Activated CD8-positive, alpha-beta T cell treated with anti-CD3 and anti-CD28 coated beads, Interleukin-2, amount 10 ng/mL, durations not matched to agents 7 days and 5 days (primary cell): ENCODE results near the gene ABCD1. TPM values are rescaled to one million over a fixed set of nuclear protein-coding genes. Genes with fewer than 3 reads are reported as not detected.

Source experiments
- ATAC-seq: fragments of 150-1000 bp; cut with Tn5 transposase; one replicate; pipeline ENCODE4 v1.10.0; 2021; ENCODE audit warnings: moderate library complexity
- CTCF ChIA-PET: fragments of 350-600 bp; sonication (Branson Sonifier 250); formaldehyde crosslinking; loops from one replicate; lab custom pipeline; 2021; ENCODE audit warnings: antibody characterized with exemption; lab: Charles Lee
- POLR2A ChIA-PET: fragments of 350-600 bp; sonication (Branson Sonifier 250); formaldehyde crosslinking; loops from one replicate; lab custom pipeline; 2021; ENCODE audit warnings: antibody characterized with exemption; lab: Charles Lee
- DNase-seq: peaks from one replicate; pipeline ENCODE4 v3.0.0-alpha.2; 2020
- H3K27ac Mint-ChIP-seq: one replicate; pipeline ENCODE4 v1.8.0; 2021; ENCODE audit warnings: mild to moderate bottlenecking, mixed read lengths
- H3K27me3 Mint-ChIP-seq: one replicate; pipeline ENCODE4 v1.8.0; 2021; ENCODE audit warnings: low read depth, mixed read lengths
- H3K36me3 Mint-ChIP-seq: one replicate; pipeline ENCODE4 v1.8.0; 2021; ENCODE audit warnings: low read depth, mixed read lengths
- H3K4me1 Mint-ChIP-seq: one replicate; pipeline ENCODE4 v1.8.0; 2021; ENCODE audit warnings: low read depth, mixed read lengths
- H3K4me3 Mint-ChIP-seq: one replicate; pipeline ENCODE4 v1.8.0; 2021; ENCODE audit warnings: mild to moderate bottlenecking, mixed read lengths
- H3K9me3 Mint-ChIP-seq: one replicate; pipeline ENCODE4 v1.8.0; 2022; ENCODE audit warnings: mixed read lengths; ENCODE audit not compliant: insufficient read depth
- total RNA-seq, 2 experiments: library from RNA; stranded (reverse); gene quantifications; one replicate each; pipeline ENCODE4 v1.2.3, GENCODE V29; 2021

ABCD1 gene
- total RNA-seq, 2 experiments from 2014 or later, result 14.6 to 15.9 TPM

- Mint-ChIP-seq H3K36me3 (peaks cover 8% of the 10 kb centered on the region), H3K27ac (no peak overlapping the region), H3K9me3 (no peaks in the 10 kb centered on the region), H3K27me3 (peaks cover 6% of the 10 kb centered on the region), H3K4me3 (no peak overlapping the region), H3K4me1 (peaks cover 7% of the 10 kb centered on the region)
- CTCF ChIA-PET, result interaction anchor here (1.3 kb wide), 1 partner anchor 20 kb away, joined by 3 read pairs; the partner anchor contains the start of gene PLXNB3
- DNase-seq, result no peak
- POLR2A ChIA-PET, result no interaction called here
- ATAC-seq, result no peak
Measured at GRCh38 chrX:153783378-153784013, 58.8 kb downstream of the ABCD1 start.

DNA sequence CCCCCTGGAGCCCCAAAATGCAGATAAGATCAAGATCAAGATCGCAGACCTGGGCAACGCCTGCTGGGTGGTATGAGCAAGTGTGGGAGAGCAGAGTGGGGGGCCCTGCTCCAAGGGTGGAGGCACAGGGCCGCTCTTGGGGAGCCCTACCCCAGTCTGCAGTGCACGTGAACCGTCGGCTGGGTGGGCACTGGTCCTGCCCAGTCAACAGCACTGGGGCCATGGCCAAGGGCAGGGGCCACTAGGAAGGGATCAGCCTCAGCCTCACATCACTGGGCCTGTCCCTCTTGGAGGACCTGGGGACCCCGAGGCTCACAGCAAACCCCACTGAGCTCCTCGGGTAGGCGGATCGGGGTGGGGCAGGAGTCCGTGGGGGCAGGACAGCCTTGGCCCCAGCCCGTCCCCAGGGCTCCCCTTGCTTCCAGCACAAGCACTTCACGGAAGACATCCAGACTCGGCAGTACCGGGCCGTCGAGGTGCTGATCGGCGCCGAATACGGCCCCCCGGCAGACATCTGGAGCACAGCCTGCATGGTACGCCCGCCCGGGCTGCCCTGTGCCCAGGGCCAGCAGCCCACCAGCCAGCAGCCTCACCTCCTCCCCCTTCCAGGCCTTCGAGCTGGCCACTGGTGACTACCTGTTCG is 59.8 kb downstream of the ABCD1 start:
- DNase-seq, result no peak
- H3K4me1 Mint-ChIP-seq, result peaks cover 7% of the 10 kb centered on the region
- no peak for ATAC-seq
- ChIA-PET POLR2A (interaction anchor here (0.7 kb wide), 1 partner anchor 160 kb away, joined by 3 read pairs; the partner anchor contains the start of gene RENBP), CTCF (no interaction called here)
- H3K36me3 Mint-ChIP-seq, result peaks cover 11% of the 10 kb centered on the region
- no peak overlapping the region for H3K27ac Mint-ChIP-seq
- no peaks in the 10 kb centered on the region for H3K9me3 Mint-ChIP-seq
- H3K4me3 Mint-ChIP-seq, result no peak overlapping the region
- H3K27me3 Mint-ChIP-seq, result peaks cover 6% of the 10 kb centered on the region

DNA sequence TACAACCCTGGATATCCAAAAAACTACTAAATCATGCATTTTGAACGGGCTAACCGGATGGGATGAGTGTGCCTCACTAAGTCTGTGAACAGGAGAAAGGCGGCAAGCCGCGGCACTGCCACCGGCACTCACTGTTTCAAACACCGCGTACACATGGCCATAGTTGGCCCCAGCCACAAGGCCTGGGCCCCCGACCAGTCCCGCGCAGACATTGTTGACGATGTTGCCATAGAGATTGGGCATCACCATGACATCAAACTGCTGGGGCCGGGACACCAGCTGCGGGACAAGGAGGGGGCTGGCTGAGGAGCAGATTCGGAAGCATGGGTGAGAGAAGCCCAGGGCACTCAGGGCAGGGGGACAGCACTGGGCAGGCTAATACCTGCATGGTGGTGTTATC is 62.0 kb downstream of the ABCD1 start:
- Mint-ChIP-seq H3K4me1 (no peaks in the 10 kb centered on the region), H3K9me3 (no peaks in the 10 kb centered on the region), H3K4me3 (no peak overlapping the region), H3K27ac (no peak overlapping the region), H3K36me3 (peaks cover 13% of the 10 kb centered on the region), H3K27me3 (no peaks in the 10 kb centered on the region)
- no peak for DNase-seq
- ATAC-seq, result no peak
- ChIA-PET POLR2A (no interaction called here), CTCF (no interaction called here)

GRCh38 chrX:153789654-153790053 is 65.0 kb downstream of the ABCD1 start:
- DNase-seq, result no peak
- Mint-ChIP-seq H3K36me3 (peaks cover 21% of the 10 kb centered on the region), H3K27me3 (no peaks in the 10 kb centered on the region), H3K27ac (no peak overlapping the region), H3K9me3 (no peaks in the 10 kb centered on the region), H3K4me3 (no peak overlapping the region), H3K4me1 (peaks cover 7% of the 10 kb centered on the region)
- no peak for ATAC-seq
- ChIA-PET POLR2A (no interaction called here), CTCF (no interaction called here)

DNA sequence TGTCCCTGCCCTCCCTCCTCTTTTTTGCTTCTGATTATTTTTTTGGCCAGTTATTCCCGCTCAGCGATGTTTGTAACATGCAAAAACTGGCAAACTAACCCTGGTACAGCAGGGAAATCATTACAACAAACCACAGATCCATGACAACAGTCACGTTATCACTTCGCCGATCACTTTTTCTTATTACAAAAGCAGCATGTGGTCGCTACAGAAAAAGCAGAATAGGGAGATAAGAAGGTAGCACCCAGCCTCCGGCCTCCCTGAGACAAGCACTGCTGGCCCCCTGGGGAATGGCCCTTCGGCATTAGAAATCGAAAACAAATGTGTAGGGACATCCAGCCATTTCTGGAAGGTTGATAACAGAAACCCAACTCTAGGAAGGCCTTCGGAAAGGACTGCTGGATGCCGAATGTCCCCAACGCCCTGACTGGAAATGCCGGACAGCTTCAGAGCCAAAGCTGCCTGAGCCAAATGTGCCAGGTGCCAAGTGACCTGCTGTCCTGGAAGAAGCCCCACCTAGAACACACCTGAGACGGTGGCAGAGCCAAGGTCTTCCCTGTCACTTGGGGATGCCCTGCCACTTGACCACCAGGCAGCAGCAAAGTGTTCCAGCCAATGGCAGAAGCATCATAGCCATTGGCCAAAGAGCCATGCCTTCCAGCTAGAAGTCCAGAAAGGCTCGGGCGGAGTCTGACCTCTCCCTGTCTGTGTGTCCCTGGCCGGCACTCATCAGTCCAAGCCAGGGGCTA is 66.6 kb downstream of the ABCD1 start:
- H3K9me3 Mint-ChIP-seq, result no peaks in the 10 kb centered on the region
- no peaks in the 10 kb centered on the region for H3K27me3 Mint-ChIP-seq
- H3K4me3 Mint-ChIP-seq, result no peak overlapping the region
- no peak for ATAC-seq
- CTCF ChIA-PET, result no interaction called here
- H3K27ac Mint-ChIP-seq, result no peak overlapping the region
- POLR2A ChIA-PET, result no interaction called here
- peaks cover 24% of the 10 kb centered on the region for H3K36me3 Mint-ChIP-seq
- H3K4me1 Mint-ChIP-seq, result peaks cover 13% of the 10 kb centered on the region
- no peak for DNase-seq

DNA sequence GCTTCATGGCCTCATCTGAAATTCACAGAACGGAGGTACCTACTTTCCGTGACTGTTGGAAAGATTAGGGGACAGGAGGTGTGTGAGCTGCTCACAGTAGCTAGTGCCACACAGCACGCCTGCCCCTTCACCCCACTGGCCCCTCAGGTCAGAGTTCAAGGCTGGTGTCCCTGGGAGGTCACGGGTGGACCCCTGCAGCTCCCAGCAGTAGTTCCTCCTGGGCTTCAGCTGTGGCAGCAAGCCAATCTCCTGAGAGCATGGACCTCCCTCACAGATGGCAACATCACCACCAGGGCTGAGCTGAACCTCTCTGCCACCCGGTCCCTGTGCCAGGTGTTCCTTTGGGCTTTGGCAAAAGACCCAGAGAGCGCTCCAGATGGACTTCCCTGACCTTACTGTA is 67.7 kb downstream of the ABCD1 start:
- ATAC-seq (no peak), DNase-seq (no peak)
- peaks cover 28% of the 10 kb centered on the region for H3K36me3 Mint-ChIP-seq
- no peak overlapping the region for H3K27ac Mint-ChIP-seq
- H3K4me3 Mint-ChIP-seq, result peak overlapping the region; percentile 94
- POLR2A ChIA-PET, result no interaction called here
- CTCF ChIA-PET, result no interaction called here
- H3K4me1 Mint-ChIP-seq, result peaks cover 16% of the 10 kb centered on the region
- no peaks in the 10 kb centered on the region for H3K27me3 Mint-ChIP-seq
- H3K9me3 Mint-ChIP-seq, result no peaks in the 10 kb centered on the region

GRCh38 chrX:153793291-153793690 is 68.6 kb downstream of the ABCD1 start:
- peaks cover 26% of the 10 kb centered on the region for H3K36me3 Mint-ChIP-seq
- no peak for ATAC-seq
- ChIA-PET POLR2A (no interaction called here), CTCF (no interaction called here)
- DNase-seq, result no peak
- peak overlapping the region; percentile 94 for H3K27ac Mint-ChIP-seq
- peaks cover 16% of the 10 kb centered on the region for H3K4me1 Mint-ChIP-seq
- peak overlapping the region; percentile 94 for H3K4me3 Mint-ChIP-seq
- no peaks in the 10 kb centered on the region for H3K27me3 Mint-ChIP-seq
- H3K9me3 Mint-ChIP-seq, result no peaks in the 10 kb centered on the region

Other genes starting within 250 kb of the ABCD1 start
- not detected for gene BGN, start 229.9 kb upstream of the ABCD1 start, total RNA-seq
- gene ATP2B3, start 207.2 kb upstream of the ABCD1 start, total RNA-seq, result not detected
- 10 to 100 TPM; 23.9 to 24.5 TPM for gene CCNQ, start 125.7 kb upstream of the ABCD1 start, total RNA-seq
- gene DUSP9, start 77.7 kb upstream of the ABCD1 start, total RNA-seq, result not detected
- gene PNCK, start 51.0 kb upstream of the ABCD1 start, total RNA-seq, result under 1 TPM; 0.16 to 0.58 TPM
- gene SLC6A8, start 36.9 kb upstream of the ABCD1 start, total RNA-seq, result 1 to 10 TPM in 1 of 2 experiments, under 1 TPM in 1; 0.82 to 1.3 TPM
- 100 to 1,000 TPM; 155 to 158 TPM for gene BCAP31, start 469 bp upstream of the ABCD1 start, total RNA-seq
- 1 to 10 TPM in 1 of 2 experiments, under 1 TPM in 1; 0.83 to 1.4 TPM for gene PLXNB3, start 39.4 kb downstream of the ABCD1 start, total RNA-seq
- gene SRPK3, start 56.2 kb downstream of the ABCD1 start, total RNA-seq, result not detected
- 10 to 100 TPM; 63.2 to 66.9 TPM for gene IDH3G, start 69.5 kb downstream of the ABCD1 start, total RNA-seq
- gene SSR4, start 69.8 kb downstream of the ABCD1 start, total RNA-seq, result 100 to 1,000 TPM; 182 to 190 TPM
- under 1 TPM; 0.10 to 0.16 TPM for gene PDZD4, start 105.7 kb downstream of the ABCD1 start, total RNA-seq
- 1 to 10 TPM; 7.1 to 7.5 TPM for gene L1CAM, start 161.3 kb downstream of the ABCD1 start, total RNA-seq
- not detected for gene AVPR2, start 179.8 kb downstream of the ABCD1 start, total RNA-seq
- gene ARHGAP4, start 201.4 kb downstream of the ABCD1 start, total RNA-seq, result 100 to 1,000 TPM; 317 to 324 TPM
- 100 to 1,000 TPM in 1 of 2 experiments, 10 to 100 TPM in 1; 98.9 to 106 TPM for gene NAA10, start 210.2 kb downstream of the ABCD1 start, total RNA-seq
- 10 to 100 TPM; 12.1 to 13.6 TPM for gene RENBP, start 219.8 kb downstream of the ABCD1 start, total RNA-seq
- 100 to 1,000 TPM; 141 to 146 TPM for gene HCFC1, start 247.0 kb downstream of the ABCD1 start, total RNA-seq
- gene TMEM187, start 247.9 kb downstream of the ABCD1 start, total RNA-seq, result 1 to 10 TPM; 5.9 to 6.2 TPM